Activated naive CD4-positive, alpha-beta T cell treated with anti-CD3 and anti-CD28 coated beads, Interleukin-2, amount 50 U/mL, for 72 hours (primary cell): ENCODE results near the gene USP17L10. TPM values are rescaled to one million over a fixed set of nuclear protein-coding genes. Genes with fewer than 3 reads are reported as not detected.
"Not testable (repeated sequence)": the region's sequence is repeated elsewhere in the genome, so short reads cannot be mapped to it uniquely, and the experiment has no call there.

Experiments
- ATAC-seq, 2 donors: fragments of 150-1000 bp; cut with Tn5 transposase; 2 replicates each; pipeline ENCODE4 v1.10.0; 2021; ENCODE audit warnings: mild to moderate bottlenecking in 2 of 2, moderate library complexity in 2 of 2
- DNase-seq, 2 donors: peaks; one replicate each; pipeline ENCODE4 v3.0.0; 2021 to 2022; ENCODE audit warnings: low spot score in 2 of 2
- H3K27ac Mint-ChIP-seq, 2 donors: one replicate each; pipeline ENCODE4 v1.8.0; 2022; ENCODE audit warnings: mild to moderate bottlenecking in 2 of 2, mixed read lengths in 2 of 2
- H3K36me3 Mint-ChIP-seq, 2 donors: one replicate each; pipeline ENCODE4 v1.8.0; 2022; ENCODE audit warnings: mixed read lengths in 2 of 2
- H3K9me3 Mint-ChIP-seq, 2 donors: one replicate each; pipeline ENCODE4 v1.8.0; 2022; ENCODE audit warnings: mixed read lengths in 2 of 2
- total RNA-seq, 2 donors: library from RNA; stranded (reverse); gene quantifications; one replicate each; pipeline ENCODE4 v1.2.3, GENCODE V29; 2022

The USP17L10 gene
- not detected for total RNA-seq

GRCh38 chr4:9210357-9210756 is at the start of gene USP17L10:
Gene USP17L10, plus strand, starts transcription at chr4:9210657. Its CDS starts 0 bp downstream, at chr4:9210657.
- ATAC-seq, H3K9me3 Mint-ChIP-seq, DNase-seq, H3K36me3 Mint-ChIP-seq, H3K27ac Mint-ChIP-seq: not testable (repeated sequence)

- DNase-seq, H3K9me3 Mint-ChIP-seq, H3K27ac Mint-ChIP-seq, H3K36me3 Mint-ChIP-seq, ATAC-seq: not testable (repeated sequence)
Observed at GRCh38 chr4:9165990-9166389, 44.5 kb upstream of the USP17L10 start.

- not testable (repeated sequence) for H3K36me3 Mint-ChIP-seq, ATAC-seq, H3K27ac Mint-ChIP-seq, H3K9me3 Mint-ChIP-seq, DNase-seq
Observed at GRCh38 chr4:9169791-9170459, 40.5 kb upstream of the USP17L10 start, which contains the start of gene FAM90A26. Gene FAM90A26, plus strand, starts transcription at chr4:9170409. Its CDS starts 2,764 bp downstream, at chr4:9173173.

- ATAC-seq, H3K9me3 Mint-ChIP-seq, H3K27ac Mint-ChIP-seq, H3K36me3 Mint-ChIP-seq, DNase-seq: not testable (repeated sequence)
Observed at GRCh38 chr4:9214701-9215100, 4.2 kb downstream of the USP17L10 start.

GRCh38 chr4:9215105-9215504 is 4.6 kb downstream of the USP17L10 start, which contains the start of gene USP17L11:
Gene USP17L11, plus strand, starts transcription at chr4:9215405. Its CDS starts 0 bp downstream, at chr4:9215405.
- not testable (repeated sequence) for H3K9me3 Mint-ChIP-seq, ATAC-seq, H3K27ac Mint-ChIP-seq, DNase-seq, H3K36me3 Mint-ChIP-seq

- not testable (repeated sequence) for H3K36me3 Mint-ChIP-seq, DNase-seq, H3K27ac Mint-ChIP-seq, H3K9me3 Mint-ChIP-seq, ATAC-seq
Observed at GRCh38 chr4:9219852-9220251, 9.4 kb downstream of the USP17L10 start, which contains the start of gene USP17L12. Gene USP17L12, plus strand, starts transcription at chr4:9220152. Its CDS starts 0 bp downstream, at chr4:9220152.

- not testable (repeated sequence) for H3K9me3 Mint-ChIP-seq, H3K36me3 Mint-ChIP-seq, DNase-seq, ATAC-seq, H3K27ac Mint-ChIP-seq
Observed at GRCh38 chr4:9224596-9224995, 14.1 kb downstream of the USP17L10 start, which contains the start of gene USP17L13. Gene USP17L13, plus strand, starts transcription at chr4:9224896. Its CDS starts 0 bp downstream, at chr4:9224896.

- not testable (repeated sequence) for H3K9me3 Mint-ChIP-seq, H3K27ac Mint-ChIP-seq, ATAC-seq, DNase-seq, H3K36me3 Mint-ChIP-seq
Observed at GRCh38 chr4:9230249-9230648, 19.8 kb downstream of the USP17L10 start.

GRCh38 chr4:9234085-9234484 is 23.6 kb downstream of the USP17L10 start, which contains the start of gene USP17L15:
Gene USP17L15, plus strand, starts transcription at chr4:9234385. Its CDS starts 0 bp downstream, at chr4:9234385.
- not testable (repeated sequence) for H3K36me3 Mint-ChIP-seq, DNase-seq, H3K9me3 Mint-ChIP-seq, H3K27ac Mint-ChIP-seq, ATAC-seq

GRCh38 chr4:9238461-9238860 is 28.0 kb downstream of the USP17L10 start:
- H3K27ac Mint-ChIP-seq, H3K36me3 Mint-ChIP-seq, ATAC-seq, DNase-seq, H3K9me3 Mint-ChIP-seq: not testable (repeated sequence)

GRCh38 chr4:9243579-9243978 is 33.1 kb downstream of the USP17L10 start, which contains the start of gene USP17L17:
Gene USP17L17, plus strand, starts transcription at chr4:9243879. Its CDS starts 0 bp downstream, at chr4:9243879.
- not testable (repeated sequence) for H3K27ac Mint-ChIP-seq, DNase-seq, H3K36me3 Mint-ChIP-seq, ATAC-seq, H3K9me3 Mint-ChIP-seq

GRCh38 chr4:9247953-9248680 is 37.7 kb downstream of the USP17L10 start, which contains the start of gene USP17L18:
Gene USP17L18, plus strand, starts transcription at chr4:9248630. Its CDS starts 0 bp downstream, at chr4:9248630.
- H3K36me3 Mint-ChIP-seq, ATAC-seq, H3K27ac Mint-ChIP-seq, H3K9me3 Mint-ChIP-seq: not testable (repeated sequence)
- peak in 1 of 2 donors; percentile 4 for DNase-seq

- not testable (repeated sequence) for DNase-seq, ATAC-seq, H3K9me3 Mint-ChIP-seq
Observed at GRCh38 chr4:9253078-9253477, 42.6 kb downstream of the USP17L10 start, which contains the start of gene USP17L19. Gene USP17L19, plus strand, starts transcription at chr4:9253378. Its CDS starts 0 bp downstream, at chr4:9253378.

GRCh38 chr4:9257824-9258223 is 47.4 kb downstream of the USP17L10 start, which contains the start of gene USP17L20:
Gene USP17L20, plus strand, starts transcription at chr4:9258124. Its CDS starts 0 bp downstream, at chr4:9258124.
- not testable (repeated sequence) for H3K9me3 Mint-ChIP-seq, ATAC-seq, H3K36me3 Mint-ChIP-seq, H3K27ac Mint-ChIP-seq, DNase-seq

More at GRCh38 chr4:9253078-9253477, 42.6 kb downstream of the USP17L10 start, which contains the start of gene USP17L19:
- not testable (repeated sequence) for H3K27ac Mint-ChIP-seq, H3K36me3 Mint-ChIP-seq
